Heart left ventricle (tissue), 13 donors: ENCODE measurements around the gene WNT7A.

Experiments
- POLR2A ChIP-seq, 2 donors: fragments of 450-650 bp; IDR thresholded peaks; one replicate each; pipeline ENCODE4 v1.6.1; 2017; ENCODE audit warnings: antibody characterized with exemption in 2 of 2, mild to moderate bottlenecking in 2 of 2, moderate library complexity in 2 of 2
- TF ChIP-seq, protein P1 (sequence below), 12 donors: fragments of 200-600 bp; sonication (generic) in 4 of 12; IDR thresholded peaks; one replicate each; pipeline versions ENCODE4 v1.5.0 to v1.8.0; 2018 to 2022; ENCODE audit warnings: antibody characterized with exemption in 12 of 12, mild to moderate bottlenecking in 5 of 12
- donor health status: ischemic (EF 13 %, LVEDD 7.1; RV severe dilation, severe dysfunction).
- donor health status: DM: no; HTN: yes; CAD: no.
- donor health status: DM: no; HTN: no; CAD: no.
- donor health status: ischemic (EF 25% LVEDD 6.9; RV normal size, moderate dysfunction).
- donor health status: ischemic (EF 25% LVEDD 5.7; RV mildly dilated, moderate dysfunction).
- donor health status: ischemic (EF 35%, LVEDD 5.7; RV mildly dilated, moderate dysfunction).
- donor health status: nonischemic (EF 11% LVEDD 7.7; RV severe dilation, severe dysfunction).
- donor health status: DM: yes; HTN: yes; CAD: no.
- donor health status: PGD.
- donor health status: ischemic (EF 29% LVEDD 5.4; RV normal size, mild dysfunction).
- donor health status: nonischemic (EF 23%, LVEDD 6.1; RV moderate dilation, normal function).

GRCh38 chr3:13877911-13878280 is 2.0 kb downstream of the WNT7A start:
- TF ChIP-seq, protein P1, sequence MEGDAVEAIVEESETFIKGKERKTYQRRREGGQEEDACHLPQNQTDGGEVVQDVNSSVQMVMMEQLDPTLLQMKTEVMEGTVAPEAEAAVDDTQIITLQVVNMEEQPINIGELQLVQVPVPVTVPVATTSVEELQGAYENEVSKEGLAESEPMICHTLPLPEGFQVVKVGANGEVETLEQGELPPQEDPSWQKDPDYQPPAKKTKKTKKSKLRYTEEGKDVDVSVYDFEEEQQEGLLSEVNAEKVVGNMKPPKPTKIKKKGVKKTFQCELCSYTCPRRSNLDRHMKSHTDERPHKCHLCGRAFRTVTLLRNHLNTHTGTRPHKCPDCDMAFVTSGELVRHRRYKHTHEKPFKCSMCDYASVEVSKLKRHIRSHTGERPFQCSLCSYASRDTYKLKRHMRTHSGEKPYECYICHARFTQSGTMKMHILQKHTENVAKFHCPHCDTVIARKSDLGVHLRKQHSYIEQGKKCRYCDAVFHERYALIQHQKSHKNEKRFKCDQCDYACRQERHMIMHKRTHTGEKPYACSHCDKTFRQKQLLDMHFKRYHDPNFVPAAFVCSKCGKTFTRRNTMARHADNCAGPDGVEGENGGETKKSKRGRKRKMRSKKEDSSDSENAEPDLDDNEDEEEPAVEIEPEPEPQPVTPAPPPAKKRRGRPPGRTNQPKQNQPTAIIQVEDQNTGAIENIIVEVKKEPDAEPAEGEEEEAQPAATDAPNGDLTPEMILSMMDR (IDR thresholded peaks at IDR 0.05), result no peak
- no peak for TF ChIP-seq POLR2A (IDR thresholded peaks at IDR 0.05)
